Activated naive CD8-positive, alpha-beta T cell treated with anti-CD3 and anti-CD28 coated beads for 36 hours (primary cell): Measurements from ENCODE around the gene PLEKHG7. TPM values are rescaled to one million over a fixed set of nuclear protein-coding genes. Genes with fewer than 3 reads are reported as not detected.

Experiments used
- DNase-seq: peaks from one replicate; pipeline ENCODE4 v3.0.0; 2021
- H3K27ac Mint-ChIP-seq: one replicate; pipeline ENCODE4 v1.8.0; 2022; ENCODE audit warnings: mild to moderate bottlenecking, moderate library complexity, mixed read lengths
- H3K27me3 Mint-ChIP-seq: one replicate; pipeline ENCODE4 v1.8.0; 2022; ENCODE audit warnings: mild to moderate bottlenecking, mixed read lengths
- H3K36me3 Mint-ChIP-seq: one replicate; pipeline ENCODE4 v1.8.0; 2021; ENCODE audit warnings: mild to moderate bottlenecking, mixed read lengths
- H3K4me1 Mint-ChIP-seq: one replicate; pipeline ENCODE4 v1.8.0; 2021; ENCODE audit warnings: mixed read lengths
- H3K4me3 Mint-ChIP-seq: one replicate; pipeline ENCODE4 v1.8.0; 2022; ENCODE audit warnings: mild to moderate bottlenecking, moderate library complexity, mixed read lengths
- H3K9me3 Mint-ChIP-seq: one replicate; pipeline ENCODE4 v1.8.0; 2022; ENCODE audit warnings: mixed read lengths
- total RNA-seq, 2 experiments: library from RNA; stranded (reverse); gene quantifications; one replicate each; pipeline ENCODE4 v1.2.3, GENCODE V29; 2021

Gene PLEKHG7
- total RNA-seq, 2 experiments from 2014 or later: not detected

DNA sequence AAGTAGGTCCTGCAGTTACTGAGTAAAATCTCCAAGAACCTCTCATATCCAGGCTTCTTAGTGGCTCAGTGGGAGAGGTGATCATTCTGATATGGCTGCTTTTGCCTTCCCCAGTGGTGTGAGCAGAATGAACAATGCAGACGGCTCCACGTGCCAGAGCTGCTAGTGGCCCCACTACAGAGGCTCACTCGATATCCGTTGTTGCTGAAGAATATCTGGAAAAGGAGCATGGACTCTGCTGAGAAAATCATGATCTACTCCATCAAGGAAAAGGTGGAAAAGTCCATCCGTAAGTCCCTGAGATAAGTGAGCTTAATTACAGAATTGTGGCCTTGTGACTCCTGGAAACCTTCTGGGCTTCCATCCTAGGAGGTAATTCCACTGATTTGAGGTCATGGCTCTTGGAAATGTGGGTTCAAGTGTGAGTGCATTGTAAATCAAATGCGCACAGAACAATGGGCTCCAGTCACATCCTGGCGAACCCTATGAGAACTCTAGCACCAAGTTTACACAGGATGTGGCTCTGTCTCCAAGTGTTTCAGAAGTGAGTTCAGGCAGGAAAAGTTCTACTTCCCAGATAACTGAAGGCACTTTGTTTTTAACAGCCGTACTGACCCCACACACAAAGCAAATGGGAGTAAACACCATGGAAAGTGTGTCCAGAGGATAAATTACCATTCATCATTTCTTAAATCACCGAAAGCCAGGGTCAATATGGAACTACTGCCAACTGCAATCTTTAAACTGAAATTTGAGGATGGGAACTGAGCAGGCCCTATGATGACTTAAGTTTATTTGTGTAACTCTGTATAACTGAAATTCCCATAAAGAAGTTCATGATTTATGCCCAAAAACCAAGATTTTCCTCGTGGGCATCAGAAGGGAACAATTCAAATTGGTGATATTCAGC lies 51.4 kb downstream of the PLEKHG7 start:
- Mint-ChIP-seq H3K27me3 (peaks cover 16% of the 10 kb centered on the region), H3K27ac (no peak overlapping the region), H3K9me3 (no peaks in the 10 kb centered on the region), H3K4me3 (no peak overlapping the region), H3K36me3 (no peaks in the 10 kb centered on the region), H3K4me1 (no peaks in the 10 kb centered on the region)
- no peak for DNase-seq

- no peak overlapping the region for H3K4me3 Mint-ChIP-seq
- peaks cover 20% of the 10 kb centered on the region for H3K27me3 Mint-ChIP-seq
- no peaks in the 10 kb centered on the region for H3K4me1 Mint-ChIP-seq
- no peak for DNase-seq
- no peaks in the 10 kb centered on the region for H3K9me3 Mint-ChIP-seq
- no peak overlapping the region for H3K27ac Mint-ChIP-seq
- no peaks in the 10 kb centered on the region for H3K36me3 Mint-ChIP-seq
Measured at GRCh38 chr12:92756898-92757596, 54.3 kb downstream of the PLEKHG7 start.

DNA sequence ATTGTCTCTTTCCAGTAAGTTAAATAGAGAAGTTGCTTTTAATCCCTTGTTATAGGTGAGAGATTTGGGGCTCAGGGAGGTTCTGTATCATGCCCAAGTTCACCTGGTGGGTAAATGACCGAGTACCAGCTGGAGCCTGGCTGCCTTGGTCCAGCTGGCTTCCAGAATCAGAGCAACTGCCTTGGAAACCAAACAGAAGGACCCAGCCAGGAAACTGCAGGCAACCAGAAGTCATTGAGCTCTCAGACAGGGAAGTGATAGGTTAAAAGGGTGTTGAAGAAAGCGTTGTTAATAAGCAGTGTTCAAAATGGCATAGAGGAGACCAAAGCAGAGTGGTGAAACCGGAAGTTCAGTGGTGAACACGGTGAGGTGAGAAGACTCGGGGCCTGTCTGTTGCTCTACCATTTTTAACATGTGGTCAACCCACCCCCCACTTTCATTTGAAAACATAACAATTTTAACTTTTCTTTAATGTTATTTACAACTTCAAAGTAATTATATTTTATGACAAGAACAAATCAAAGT lies 54.9 kb downstream of the PLEKHG7 start:
- Mint-ChIP-seq H3K27ac (no peak overlapping the region), H3K9me3 (no peaks in the 10 kb centered on the region), H3K4me1 (no peaks in the 10 kb centered on the region), H3K4me3 (no peak overlapping the region), H3K36me3 (no peaks in the 10 kb centered on the region), H3K27me3 (peaks cover 20% of the 10 kb centered on the region)
- DNase-seq: no peak

DNA sequence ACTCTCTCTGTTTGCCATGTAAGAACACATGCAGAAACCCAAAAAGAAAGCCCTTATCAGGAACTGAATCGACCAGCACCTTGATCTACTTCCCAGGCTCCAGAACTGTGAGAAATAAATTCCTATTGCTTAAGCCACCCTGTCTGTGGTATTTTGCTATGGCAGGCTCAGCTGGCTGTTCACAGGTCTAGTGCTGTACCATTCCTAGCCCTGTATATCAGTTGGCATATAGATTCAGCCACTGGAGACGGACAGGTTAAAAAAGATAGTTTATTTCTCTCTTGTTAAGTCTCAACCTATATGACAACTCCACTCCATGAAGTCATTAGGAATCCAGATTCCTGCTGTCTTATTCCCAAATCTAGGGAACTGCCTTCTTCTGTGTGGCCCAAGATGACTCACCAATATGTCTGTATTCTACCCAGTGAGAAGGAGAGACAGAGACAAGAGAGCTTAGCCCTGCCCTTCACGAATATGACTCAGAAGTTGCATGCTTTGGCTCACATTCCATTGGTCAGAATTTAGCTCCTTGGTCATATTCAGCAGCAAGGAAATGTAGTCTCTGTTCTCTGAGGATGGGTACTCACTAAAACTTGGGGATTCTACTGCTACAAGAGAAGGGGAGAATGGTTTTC lies 57.0 kb downstream of the PLEKHG7 start:
- H3K4me1 Mint-ChIP-seq: no peaks in the 10 kb centered on the region
- H3K4me3 Mint-ChIP-seq: no peak overlapping the region
- H3K27ac Mint-ChIP-seq: no peak overlapping the region
- no peaks in the 10 kb centered on the region for H3K36me3 Mint-ChIP-seq
- no peaks in the 10 kb centered on the region for H3K9me3 Mint-ChIP-seq
- no peak for DNase-seq
- peaks cover 20% of the 10 kb centered on the region for H3K27me3 Mint-ChIP-seq

DNA sequence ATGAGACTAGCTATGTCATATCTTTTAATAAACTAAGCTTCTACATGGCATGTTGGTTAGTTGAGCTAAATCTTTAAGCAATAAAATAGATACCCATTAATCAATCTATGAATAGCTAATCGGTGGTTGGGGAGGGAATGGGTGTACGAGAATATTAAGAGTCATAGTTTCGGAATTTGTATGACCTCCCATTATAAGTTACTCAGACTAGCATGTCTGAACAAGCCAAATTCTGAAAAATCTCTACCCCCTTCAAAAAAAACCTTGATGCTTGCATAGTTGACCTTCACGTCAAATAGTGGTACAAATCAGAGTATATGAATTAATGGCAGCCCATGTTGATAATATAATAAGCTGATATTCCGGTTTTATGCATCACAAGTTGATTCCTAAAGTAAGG lies 60.0 kb downstream of the PLEKHG7 start:
- Mint-ChIP-seq H3K9me3 (no peaks in the 10 kb centered on the region), H3K4me1 (no peaks in the 10 kb centered on the region), H3K27ac (no peak overlapping the region), H3K4me3 (no peak overlapping the region), H3K27me3 (peaks cover 14% of the 10 kb centered on the region), H3K36me3 (no peaks in the 10 kb centered on the region)
- no peak for DNase-seq

- H3K36me3 Mint-ChIP-seq: no peaks in the 10 kb centered on the region
- H3K4me3 Mint-ChIP-seq: no peak overlapping the region
- DNase-seq: no peak
- H3K27me3 Mint-ChIP-seq: peaks cover 4% of the 10 kb centered on the region
- H3K9me3 Mint-ChIP-seq: no peaks in the 10 kb centered on the region
- no peak overlapping the region for H3K27ac Mint-ChIP-seq
- peaks cover 11% of the 10 kb centered on the region for H3K4me1 Mint-ChIP-seq
Measured at GRCh38 chr12:92764831-92765230, 62.0 kb downstream of the PLEKHG7 start.

DNA sequence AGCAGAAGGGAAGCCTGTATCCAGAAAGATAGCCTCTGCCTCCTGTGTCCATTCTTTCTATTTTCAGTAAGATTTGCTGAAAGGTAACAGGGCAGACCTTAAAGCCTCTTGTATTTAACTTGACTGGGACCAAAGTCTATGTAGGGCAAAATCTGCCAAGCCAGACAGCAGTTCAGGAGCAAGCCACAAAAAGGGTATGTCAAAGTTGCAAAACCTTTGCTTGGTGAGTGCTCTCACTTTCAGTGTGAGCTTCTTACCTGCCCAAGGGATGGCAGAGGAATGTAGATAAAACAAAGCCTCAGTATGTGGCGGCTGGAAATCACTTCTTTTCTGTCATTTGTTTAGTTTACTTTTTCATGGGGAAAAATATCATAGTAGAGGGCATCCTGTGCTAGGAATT lies 63.1 kb downstream of the PLEKHG7 start:
- Mint-ChIP-seq H3K27me3 (peaks cover 4% of the 10 kb centered on the region), H3K4me3 (no peak overlapping the region), H3K4me1 (peaks cover 22% of the 10 kb centered on the region), H3K36me3 (peaks cover 2% of the 10 kb centered on the region), H3K27ac (no peak overlapping the region), H3K9me3 (no peaks in the 10 kb centered on the region)
- no peak for DNase-seq

DNA sequence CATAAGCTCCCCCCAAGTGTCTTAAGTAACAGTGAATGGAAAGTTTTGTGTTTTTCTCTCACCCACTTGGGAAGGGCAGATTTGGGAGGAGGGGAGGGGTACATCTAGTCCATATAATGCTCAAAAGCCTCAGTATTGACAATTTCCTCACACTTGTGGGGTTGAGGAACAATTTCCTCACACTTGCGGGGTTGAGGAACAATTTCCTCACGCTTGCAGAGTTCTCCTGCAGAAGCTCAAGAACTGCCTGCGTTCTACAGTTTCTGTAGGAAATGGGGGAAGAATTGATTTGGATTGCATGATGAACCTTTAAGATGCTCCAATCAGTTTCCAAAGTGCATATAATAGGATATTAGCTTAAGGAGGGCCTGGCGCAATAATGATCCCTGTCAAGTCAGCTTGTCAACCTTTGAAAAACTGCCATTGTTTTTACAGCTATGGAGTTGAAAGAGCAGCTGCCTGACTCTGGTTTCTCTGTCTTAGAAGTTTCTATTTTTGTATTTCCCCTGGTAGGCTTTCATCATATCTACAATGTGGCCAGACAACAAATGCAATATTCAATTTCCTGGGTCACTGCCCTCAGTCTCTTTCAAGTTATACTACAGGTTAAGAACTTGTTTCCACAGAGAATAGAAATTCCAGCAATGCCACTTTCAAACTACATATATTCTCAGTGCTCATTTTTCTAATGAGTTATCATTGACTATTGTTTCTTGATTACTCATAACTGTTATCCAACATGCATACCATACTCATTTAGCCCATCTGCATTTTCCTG lies 66.5 kb downstream of the PLEKHG7 start:
- Mint-ChIP-seq H3K36me3 (peaks cover 3% of the 10 kb centered on the region), H3K4me3 (no peak overlapping the region), H3K27ac (peak overlapping the region; percentile 54), H3K27me3 (no peaks in the 10 kb centered on the region), H3K9me3 (no peaks in the 10 kb centered on the region), H3K4me1 (peaks cover 22% of the 10 kb centered on the region)
- no peak for DNase-seq

- H3K27me3 Mint-ChIP-seq: no peaks in the 10 kb centered on the region
- H3K4me1 Mint-ChIP-seq: peaks cover 25% of the 10 kb centered on the region
- DNase-seq: no peak
- no peak overlapping the region for H3K27ac Mint-ChIP-seq
- peaks cover 3% of the 10 kb centered on the region for H3K36me3 Mint-ChIP-seq
- no peak overlapping the region for H3K4me3 Mint-ChIP-seq
- no peaks in the 10 kb centered on the region for H3K9me3 Mint-ChIP-seq
Measured at GRCh38 chr12:92771001-92771400, 68.2 kb downstream of the PLEKHG7 start.

DNA sequence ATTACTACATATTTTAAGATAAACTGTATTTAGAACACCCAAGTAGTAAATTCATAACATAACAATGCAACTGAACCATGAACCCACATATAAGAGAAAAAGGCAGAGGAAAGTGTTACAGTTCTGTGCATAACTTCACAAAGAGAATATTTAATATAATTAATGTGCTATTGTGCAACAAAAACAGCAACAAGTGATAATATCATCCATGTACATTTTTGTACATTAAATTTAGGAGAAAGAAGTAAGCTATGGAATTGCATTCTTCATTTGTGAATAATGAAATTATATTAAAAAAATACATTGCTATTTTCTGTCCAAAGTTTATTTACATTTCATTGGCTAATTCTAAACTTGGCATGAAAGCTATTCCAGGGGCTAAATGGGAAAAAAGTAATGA lies 72.6 kb downstream of the PLEKHG7 start:
- Mint-ChIP-seq H3K27me3 (no peaks in the 10 kb centered on the region), H3K9me3 (no peaks in the 10 kb centered on the region), H3K36me3 (peaks cover 1% of the 10 kb centered on the region), H3K27ac (no peak overlapping the region), H3K4me3 (no peak overlapping the region), H3K4me1 (peaks cover 8% of the 10 kb centered on the region)
- DNase-seq: no peak

DNA sequence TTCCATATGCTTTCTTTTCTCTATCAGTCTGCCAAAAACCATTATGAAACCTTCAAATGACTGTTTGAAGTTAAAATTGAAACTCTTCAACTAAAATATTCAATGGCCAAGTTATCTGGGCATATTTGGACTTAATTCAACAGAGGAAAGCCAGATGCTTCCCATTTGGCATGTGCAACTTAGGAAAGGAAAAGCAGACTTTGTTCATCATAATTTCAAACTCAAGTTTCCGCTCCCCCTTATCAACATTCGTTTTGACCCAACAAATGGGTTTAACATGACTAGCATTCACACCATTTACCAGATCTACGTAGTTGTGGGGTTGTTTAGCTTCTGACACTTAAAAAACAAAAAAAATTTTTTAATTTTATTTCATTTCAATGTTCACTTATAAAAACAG lies 75.7 kb downstream of the PLEKHG7 start:
- H3K36me3 Mint-ChIP-seq: peaks cover 6% of the 10 kb centered on the region

DNA sequence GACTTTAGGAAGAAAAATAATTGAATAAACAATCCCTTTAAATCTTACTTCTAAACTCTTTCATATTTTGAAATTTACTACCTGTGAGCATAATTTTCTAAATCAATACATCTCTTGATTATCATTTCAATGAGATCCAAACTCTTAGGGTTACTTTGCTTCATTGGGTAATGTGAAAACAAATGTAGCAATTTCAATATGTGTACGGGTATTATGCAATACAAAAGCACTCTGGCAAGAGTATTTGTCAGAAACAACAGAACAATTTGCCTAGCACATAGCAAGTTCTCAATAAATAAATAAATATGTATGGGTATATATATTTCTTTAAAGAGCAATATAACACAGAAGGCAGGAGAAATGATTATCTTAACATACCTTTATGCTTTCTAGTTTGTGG lies 77.1 kb downstream of the PLEKHG7 start:
- Mint-ChIP-seq H3K27me3 (no peaks in the 10 kb centered on the region), H3K36me3 (peaks cover 6% of the 10 kb centered on the region), H3K4me1 (peaks cover 2% of the 10 kb centered on the region), H3K4me3 (no peak overlapping the region), H3K27ac (no peak overlapping the region), H3K9me3 (no peaks in the 10 kb centered on the region)
- DNase-seq: no peak

More for the DNA sequence above, 75.7 kb downstream of the PLEKHG7 start:
- H3K4me3 Mint-ChIP-seq: no peak overlapping the region
- H3K9me3 Mint-ChIP-seq: no peaks in the 10 kb centered on the region
- no peak overlapping the region for H3K27ac Mint-ChIP-seq
- H3K27me3 Mint-ChIP-seq: no peaks in the 10 kb centered on the region
- H3K4me1 Mint-ChIP-seq: peaks cover 3% of the 10 kb centered on the region
- no peak for DNase-seq

GRCh38 chr12:92784356-92784755 lies 81.6 kb downstream of the PLEKHG7 start:
- peaks cover 10% of the 10 kb centered on the region for H3K36me3 Mint-ChIP-seq
- H3K9me3 Mint-ChIP-seq: no peaks in the 10 kb centered on the region
- no peaks in the 10 kb centered on the region for H3K4me1 Mint-ChIP-seq
- DNase-seq: no peak
- no peaks in the 10 kb centered on the region for H3K27me3 Mint-ChIP-seq
- no peak overlapping the region for H3K27ac Mint-ChIP-seq
- H3K4me3 Mint-ChIP-seq: no peak overlapping the region

- peaks cover 3% of the 10 kb centered on the region for H3K4me1 Mint-ChIP-seq
- DNase-seq: no peak
Measured at GRCh38 chr12:92784797-92785562, 82.2 kb downstream of the PLEKHG7 start.

More at GRCh38 chr12:92784797-92785562, 82.2 kb downstream of the PLEKHG7 start:
- Mint-ChIP-seq H3K4me3 (no peak overlapping the region), H3K36me3 (peaks cover 17% of the 10 kb centered on the region), H3K9me3 (no peaks in the 10 kb centered on the region), H3K27ac (no peak overlapping the region), H3K27me3 (no peaks in the 10 kb centered on the region)
